ENCODE results near the gene NFE2L1. TPM values are rescaled to one million over a fixed set of nuclear protein-coding genes. Genes with fewer than 3 reads are reported as not detected.

NFE2L1 gene
- total and polyA plus RNA-seq, 7 experiments from 2014 or later: 8.7 to 65.2 (median 40.0) TPM

DNA sequence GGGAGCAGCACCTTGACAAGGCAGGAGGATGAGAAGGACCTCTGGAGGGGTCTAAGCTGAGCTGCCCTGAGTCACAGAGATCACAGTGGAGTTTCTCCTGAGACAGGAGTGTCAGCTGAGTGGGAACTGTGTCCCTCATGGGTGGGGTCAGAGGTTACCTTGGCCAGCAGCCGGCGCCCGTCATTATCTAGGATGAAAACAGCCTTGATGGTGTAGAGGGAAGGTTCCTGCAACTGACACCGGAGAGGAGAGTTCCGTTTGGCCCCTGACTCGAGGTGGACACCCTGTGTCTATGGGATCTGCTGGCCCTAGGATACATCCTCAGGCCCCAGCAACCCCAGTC is 11.5 kb upstream of the NFE2L1 start:
- H3K4me1 Mint-ChIP-seq: peaks cover 0 to 16% (median 12%) of the 10 kb centered on the region in 7 donors
- peak overlapping the region; percentile 76 to 88 (median 83) for H3K4me3 Mint-ChIP-seq
- no peak for ATAC-seq
- Histone ChIP-seq H3K27ac (ENCODE audit: low read depth, low read length) (no peak overlapping the region), H3K4me1 (ENCODE audit: control insufficient read depth in 2 of 2, insufficient read depth in 2 of 2, low read length in 2 of 2) (peaks cover 0 to 3% of the 10 kb centered on the region in 2 donors), H3K36me3 (ENCODE audit: control insufficient read depth in 2 of 3, insufficient read depth in 3 of 3, low read length in 3 of 3) (no peaks in the 10 kb centered on the region), H3K9me3 (ENCODE audit: control insufficient read depth in 2 of 3, low read length in 3 of 3) (no peaks in the 10 kb centered on the region), H3K4me3 (ENCODE audit: low read length) (peak overlapping the region; percentile 67), H3K27me3 (ENCODE audit: control insufficient read depth in 2 of 2, insufficient read depth in 2 of 2, low read length in 2 of 2) (peaks cover 5 to 6% of the 10 kb centered on the region in 2 donors)
- ChIA-PET CTCF (interaction anchor here (0.6 to 2.2 kb wide), 7 partner anchors 9 to 88 kb away, joined by 3 to 13 read pairs (median 7); no protein-coding TSS in a partner anchor), POLR2A (interaction anchor here (0.8 to 3.4 kb wide), 5 partner anchors 8 to 35 kb away, joined by 3 to 26 read pairs (median 3); partner anchors contain the start of gene NFE2L1)
- H3K27me3 Mint-ChIP-seq: peaks cover 8 to 61% (median 29%) of the 10 kb centered on the region in 5 donors
- DNase-seq: no peak
- H3K27ac Mint-ChIP-seq: no peak overlapping the region
- peaks cover 0 to 4% (median 0%) of the 10 kb centered on the region in 5 donors for H3K36me3 Mint-ChIP-seq
- intact Hi-C loops (cut with micrococcal nuclease): loop anchor here (1.0 kb wide), 4 partner anchors 10 to 38 kb away; partner anchors contain the start of gene NFE2L1 (in 2 of the 2)
- no peaks in the 10 kb centered on the region for H3K9me3 Mint-ChIP-seq

DNA sequence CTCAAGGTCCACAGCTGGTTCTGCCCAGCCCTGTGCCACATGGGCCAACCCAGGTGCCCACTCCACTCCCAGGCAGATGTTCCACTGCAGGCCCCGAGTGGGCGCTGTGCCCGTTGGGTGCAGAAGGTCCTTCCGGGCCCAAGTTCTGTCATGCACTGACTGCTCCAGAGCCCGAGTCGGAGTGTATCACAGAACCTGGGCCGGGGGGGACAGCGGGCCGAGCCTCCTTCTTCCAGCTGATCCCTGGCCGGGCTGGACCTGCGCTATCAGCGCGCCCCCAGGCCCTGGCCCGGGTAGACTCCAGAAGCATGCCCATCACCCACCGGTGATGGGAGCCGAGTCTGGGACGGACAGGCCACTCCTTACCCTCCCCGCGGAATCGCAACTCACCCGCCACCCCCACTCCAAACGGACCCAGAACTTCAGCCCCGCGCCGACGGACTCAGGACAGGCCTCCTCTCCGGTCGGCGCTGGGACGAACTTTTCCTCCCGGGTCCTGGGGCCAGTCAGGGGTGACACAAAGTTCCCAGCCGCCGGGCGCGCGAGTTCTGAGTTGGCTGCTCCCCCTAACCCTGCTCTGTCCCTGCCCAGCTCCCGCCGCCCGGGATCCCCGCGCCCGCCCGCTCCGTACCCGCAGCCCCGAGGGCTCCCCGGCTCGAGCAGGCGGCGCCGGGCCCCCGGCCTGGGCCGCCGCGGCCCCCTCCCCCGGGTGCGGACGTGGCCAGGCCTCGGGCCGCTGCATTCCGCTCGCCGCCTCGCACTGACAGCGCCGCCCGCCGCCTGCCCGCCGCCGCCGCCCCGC is 10.9 kb upstream of the NFE2L1 start, which contains the start of gene COPZ2:
Gene COPZ2, minus strand, starts transcription at position 762 of the 802 bp plus-strand sequence. Its CDS starts 20 bp downstream, at position 742.
- Histone ChIP-seq H3K27me3 (ENCODE audit: control insufficient read depth in 2 of 2, insufficient read depth in 2 of 2, low read length in 2 of 2) (peaks cover 5 to 6% of the 10 kb centered on the region in 2 donors), H3K4me1 (ENCODE audit: control insufficient read depth in 2 of 2, insufficient read depth in 2 of 2, low read length in 2 of 2) (peaks cover 0 to 3% of the 10 kb centered on the region in 2 donors), H3K27ac (ENCODE audit: low read depth, low read length) (peak within 1 kb of the TSS; percentile 45), H3K4me3 (ENCODE audit: low read length) (peak within 1 kb of the TSS; percentile 67), H3K36me3 (ENCODE audit: control insufficient read depth in 2 of 3, insufficient read depth in 3 of 3, low read length in 3 of 3) (no peaks in the 10 kb centered on the region), H3K9me3 (ENCODE audit: control insufficient read depth in 2 of 3, low read length in 3 of 3) (no peaks in the 10 kb centered on the region)
- peak; percentile 49 to 68 (median 64) for DNase-seq
- peaks cover 6 to 55% (median 27%) of the 10 kb centered on the region in 5 donors for H3K27me3 Mint-ChIP-seq
- CTCF ChIA-PET: interaction anchor here (1.5 to 2.2 kb wide), 5 partner anchors 10 to 26 kb away, joined by 4 to 13 read pairs (median 7); no protein-coding TSS in a partner anchor
- peak within 1 kb of the TSS; percentile 76 to 95 (median 88) for H3K4me3 Mint-ChIP-seq
- peak within 1 kb of the TSS in 4 of 9 donors; percentile 26 to 61 (median 45) for H3K27ac Mint-ChIP-seq
- peaks cover 0 to 17% (median 12%) of the 10 kb centered on the region in 7 donors for H3K4me1 Mint-ChIP-seq
- H3K9me3 Mint-ChIP-seq: no peaks in the 10 kb centered on the region
- POLR2A ChIA-PET: interaction anchor here (1.4 to 3.4 kb wide), 2 partner anchors 11 kb away, joined by 3 to 26 read pairs; partner anchors contain the start of gene NFE2L1
- intact Hi-C loops (cut with micrococcal nuclease): loop anchor here (1.0 kb wide), 4 partner anchors 11 to 37 kb away; partner anchors contain the start of gene NFE2L1 (in 2 of the 2)
- ATAC-seq: peak; percentile 97
- peaks cover 0 to 4% (median 0%) of the 10 kb centered on the region in 5 donors for H3K36me3 Mint-ChIP-seq

DNA sequence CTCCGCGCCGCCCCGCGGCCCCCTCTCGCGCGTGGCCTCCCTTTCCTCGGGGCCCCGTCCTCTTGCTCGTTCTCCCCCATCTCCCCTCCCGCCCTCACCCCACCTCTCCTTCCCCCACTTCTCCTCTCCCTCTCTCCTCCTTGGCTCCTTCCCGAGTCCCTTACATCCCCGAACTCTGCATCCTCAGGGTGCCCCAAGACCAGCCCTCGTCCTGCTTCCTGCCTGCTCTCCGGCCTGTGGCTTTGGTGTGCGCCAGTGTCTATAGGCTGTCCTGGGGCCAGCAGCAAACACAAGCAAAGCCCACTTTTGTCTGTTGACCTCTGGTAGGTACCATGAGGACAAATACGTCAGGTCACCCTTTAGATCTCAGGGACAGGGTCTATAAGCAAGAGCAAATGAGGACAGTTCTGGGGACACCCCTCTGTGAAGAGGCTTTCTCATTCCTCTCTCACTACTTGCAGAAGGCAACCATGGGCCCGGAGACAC is 10.3 kb upstream of the NFE2L1 start:
- H3K27ac ChIP-seq (ENCODE audit: low read depth, low read length): no peak overlapping the region
- H3K4me1 Mint-ChIP-seq: peaks cover 0 to 17% (median 12%) of the 10 kb centered on the region in 7 donors
- ChIA-PET CTCF (interaction anchor here (1.2 to 2.1 kb wide), 2 partner anchors 9 to 42 kb away, joined by 3 to 8 read pairs; no protein-coding TSS in a partner anchor), POLR2A (interaction anchor here (1.4 to 3.4 kb wide), 2 partner anchors 10 to 11 kb away, joined by 3 to 26 read pairs; partner anchors contain the start of gene NFE2L1)
- no peaks in the 10 kb centered on the region for H3K36me3 ChIP-seq (ENCODE audit: control insufficient read depth in 2 of 3, insufficient read depth in 3 of 3, low read length in 3 of 3)
- no peaks in the 10 kb centered on the region for H3K9me3 Mint-ChIP-seq
- H3K27ac Mint-ChIP-seq: peak overlapping the region in 3 of 9 donors; percentile 26 to 61 (median 31)
- peaks cover 5 to 6% of the 10 kb centered on the region in 2 donors for H3K27me3 ChIP-seq (ENCODE audit: control insufficient read depth in 2 of 2, insufficient read depth in 2 of 2, low read length in 2 of 2)
- H3K4me3 Mint-ChIP-seq: peak overlapping the region; percentile 64 to 95 (median 88)
- H3K9me3 ChIP-seq (ENCODE audit: control insufficient read depth in 2 of 3, low read length in 3 of 3): no peaks in the 10 kb centered on the region
- peaks cover 0 to 4% (median 0%) of the 10 kb centered on the region in 5 donors for H3K36me3 Mint-ChIP-seq
- peaks cover 0 to 3% of the 10 kb centered on the region in 2 donors for H3K4me1 ChIP-seq (ENCODE audit: control insufficient read depth in 2 of 2, insufficient read depth in 2 of 2, low read length in 2 of 2)
- intact Hi-C loops (cut with micrococcal nuclease): loop anchor here (1.0 kb wide), 4 partner anchors 10 to 36 kb away; partner anchors contain the start of gene NFE2L1 (in 2 of the 2)
- H3K27me3 Mint-ChIP-seq: peaks cover 0 to 49% (median 21%) of the 10 kb centered on the region in 5 donors
- peak overlapping the region; percentile 25 for H3K4me3 ChIP-seq (ENCODE audit: low read length)
- ATAC-seq (no peak), DNase-seq (peak in 1 of 9 donors; percentile 9)

DNA sequence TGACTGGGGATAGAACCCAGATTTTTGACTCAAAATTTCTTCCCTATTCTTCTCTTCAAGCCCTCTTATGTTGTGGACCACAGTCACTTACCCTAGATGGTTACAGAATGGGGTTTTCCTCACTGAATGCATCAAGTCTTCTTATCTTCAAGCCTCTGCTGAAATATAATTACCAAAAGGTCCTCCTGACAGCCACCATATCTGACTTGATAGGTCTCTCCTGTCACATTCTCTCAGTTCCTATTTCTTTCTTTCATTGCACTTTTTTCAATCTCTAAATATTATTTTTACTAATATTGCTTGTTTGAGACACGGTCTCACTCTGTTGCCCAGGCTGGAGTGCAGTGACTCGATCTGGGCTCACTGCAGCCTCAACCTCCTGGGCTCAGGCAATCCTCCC is 9.5 kb upstream of the NFE2L1 start:
- Histone ChIP-seq H3K9me3 (ENCODE audit: control insufficient read depth in 2 of 3, low read length in 3 of 3) (no peaks in the 10 kb centered on the region), H3K36me3 (ENCODE audit: control insufficient read depth in 2 of 3, insufficient read depth in 3 of 3, low read length in 3 of 3) (no peaks in the 10 kb centered on the region), H3K27ac (ENCODE audit: low read depth, low read length) (no peak overlapping the region), H3K27me3 (ENCODE audit: control insufficient read depth in 2 of 2, insufficient read depth in 2 of 2, low read length in 2 of 2) (peaks cover 5 to 6% of the 10 kb centered on the region in 2 donors), H3K4me3 (ENCODE audit: low read length) (no peak overlapping the region), H3K4me1 (ENCODE audit: control insufficient read depth in 2 of 2, insufficient read depth in 2 of 2, low read length in 2 of 2) (peaks cover 0 to 3% of the 10 kb centered on the region in 2 donors)
- CTCF ChIA-PET: interaction anchor here (1.2 kb wide), 1 partner anchor 41 kb away, joined by 3 read pairs; no protein-coding TSS in a partner anchor
- H3K4me3 Mint-ChIP-seq: peak overlapping the region; percentile 64 to 95 (median 88)
- POLR2A ChIA-PET: interaction anchor here (3.4 kb wide), 1 partner anchor 10 kb away, joined by 26 read pairs; the partner anchor contains the start of gene NFE2L1
- no peak for ATAC-seq
- no peaks in the 10 kb centered on the region for H3K9me3 Mint-ChIP-seq
- peaks cover 0 to 4% (median 0%) of the 10 kb centered on the region in 5 donors for H3K36me3 Mint-ChIP-seq
- peaks cover 0 to 40% (median 13%) of the 10 kb centered on the region in 5 donors for H3K27me3 Mint-ChIP-seq
- H3K4me1 Mint-ChIP-seq: peaks cover 0 to 23% (median 12%) of the 10 kb centered on the region in 7 donors
- no peak for DNase-seq
- H3K27ac Mint-ChIP-seq: peak overlapping the region in 1 of 9 donors; percentile 31
- intact Hi-C loops (cut with micrococcal nuclease): no loop called here

DNA sequence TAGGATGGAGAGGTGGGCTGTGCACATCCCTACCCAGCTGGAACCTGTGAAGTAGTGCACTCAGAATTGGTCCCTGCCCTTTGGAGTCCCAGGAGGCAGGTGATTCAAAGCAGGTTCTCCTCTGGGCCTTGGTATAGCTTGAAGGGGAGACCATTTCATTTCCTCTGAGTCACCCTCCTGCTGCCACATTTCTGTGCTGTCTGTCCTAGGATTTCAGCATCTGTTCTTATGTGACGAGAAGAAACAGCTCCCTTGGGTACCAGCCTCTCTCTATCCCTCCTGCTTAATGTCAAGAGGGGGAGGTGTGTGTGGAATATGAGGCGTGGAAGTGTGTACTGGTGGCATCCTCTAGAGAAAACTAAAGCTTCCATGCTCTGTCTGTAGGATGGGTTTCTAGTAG is 5.0 kb upstream of the NFE2L1 start:
- POLR2A ChIA-PET: no interaction called here
- no peak overlapping the region for H3K4me3 Mint-ChIP-seq

More for the DNA sequence above, 5.0 kb upstream of the NFE2L1 start:
- Histone ChIP-seq H3K4me3 (ENCODE audit: low read length) (no peak overlapping the region), H3K27me3 (ENCODE audit: control insufficient read depth in 2 of 2, insufficient read depth in 2 of 2, low read length in 2 of 2) (peaks cover 0 to 1% of the 10 kb centered on the region in 2 donors), H3K9me3 (ENCODE audit: control insufficient read depth in 2 of 3, low read length in 3 of 3) (no peaks in the 10 kb centered on the region), H3K36me3 (ENCODE audit: control insufficient read depth in 2 of 3, insufficient read depth in 3 of 3, low read length in 3 of 3) (no peaks in the 10 kb centered on the region), H3K4me1 (ENCODE audit: control insufficient read depth in 2 of 2, insufficient read depth in 2 of 2, low read length in 2 of 2) (peaks cover 6 to 9% of the 10 kb centered on the region in 2 donors), H3K27ac (ENCODE audit: low read depth, low read length) (no peak overlapping the region)
- ATAC-seq: no peak
- CTCF ChIA-PET: interaction anchor here (0.8 to 1.3 kb wide), 4 partner anchors 15 to 37 kb away, joined by 3 to 5 read pairs (median 4); no protein-coding TSS in a partner anchor
- Mint-ChIP-seq H3K27ac (no peak overlapping the region), H3K27me3 (peaks cover 0 to 18% (median 6%) of the 10 kb centered on the region in 5 donors), H3K4me1 (peaks cover 10 to 34% (median 27%) of the 10 kb centered on the region in 7 donors), H3K9me3 (peaks cover 0 to 2% (median 0%) of the 10 kb centered on the region in 11 donors), H3K36me3 (no peaks in the 10 kb centered on the region)
- intact Hi-C loops (cut with micrococcal nuclease): loop anchor here (10.0 kb wide), 2 partner anchors 198 to 792 kb away; partner anchors contain the start of genes CALCOCO2 (in 1 of the 2) and SCRN2 (in 1 of the 2)
- no peak for DNase-seq
